GM19035 (cell line): ENCODE data around the gene NPTN.
"Not testable (repeated sequence)": the region's sequence is repeated elsewhere in the genome, so short reads cannot be mapped to it uniquely, and the experiment has no call there.

ENCODE experiments used
- ATAC-seq: cut with Tn5 transposase; IDR thresholded peaks from one replicate; pipeline ENCODE4 v1.9.1; 2021; ENCODE audit not compliant: unreplicated experiment

Gene NPTN

GRCh38 chr15:73633111-73633990, at the start of gene NPTN:
NPTN (minus strand) TSS chr15:73633389; CDS start chr15:73633215, 174 bp downstream.
- peak; percentile 87 for ATAC-seq

- no peak for ATAC-seq
Measured at GRCh38 chr15:73682600-73683090, 49.5 kb upstream of the NPTN start.

GRCh38 chr15:73681856-73682599, 48.8 kb upstream of the NPTN start:
- ATAC-seq: no peak

- no peak for ATAC-seq
Measured at GRCh38 chr15:73681063-73681462, 47.9 kb upstream of the NPTN start.

GRCh38 chr15:73680549-73680948, 47.4 kb upstream of the NPTN start:
- no peak for ATAC-seq

- ATAC-seq: no peak
Measured at GRCh38 chr15:73679964-73680363, 46.8 kb upstream of the NPTN start.

GRCh38 chr15:73679180-73679579, 46.0 kb upstream of the NPTN start:
- no peak for ATAC-seq

- ATAC-seq: no peak
Measured at GRCh38 chr15:73678498-73678897, 45.3 kb upstream of the NPTN start.

- ATAC-seq: no peak
Measured at GRCh38 chr15:73677733-73678132, 44.5 kb upstream of the NPTN start.

- ATAC-seq: no peak
Measured at GRCh38 chr15:73677146-73677607, 44.0 kb upstream of the NPTN start.

GRCh38 chr15:73674587-73674986, 41.4 kb upstream of the NPTN start:
- ATAC-seq: no peak

GRCh38 chr15:73660455-73660854, 27.3 kb upstream of the NPTN start:
- ATAC-seq: no peak

GRCh38 chr15:73658645-73659044, 25.5 kb upstream of the NPTN start:
- no peak for ATAC-seq

GRCh38 chr15:73655724-73656123, 22.5 kb upstream of the NPTN start:
- ATAC-seq: no peak

GRCh38 chr15:73654659-73655058, 21.5 kb upstream of the NPTN start:
- ATAC-seq: no peak

- no peak for ATAC-seq
Measured at GRCh38 chr15:73650416-73651126, 17.4 kb upstream of the NPTN start.

- ATAC-seq: no peak
Measured at GRCh38 chr15:73648014-73648295, 14.8 kb upstream of the NPTN start.

- no peak for ATAC-seq
Measured at GRCh38 chr15:73647259-73648013, 14.2 kb upstream of the NPTN start.

- not testable (repeated sequence) for ATAC-seq
Measured at GRCh38 chr15:73639464-73639863, 6.3 kb upstream of the NPTN start.

- no peak for ATAC-seq
Measured at GRCh38 chr15:73637527-73637926, 4.3 kb upstream of the NPTN start.
